Measurements from ENCODE around the gene ZNF511. TPM values are rescaled to one million over a fixed set of nuclear protein-coding genes. Genes with fewer than 3 reads are reported as not detected.

ZNF511 gene
- total RNA-seq, 1 donor from 2014 or later, result 56.7 TPM

DNA sequence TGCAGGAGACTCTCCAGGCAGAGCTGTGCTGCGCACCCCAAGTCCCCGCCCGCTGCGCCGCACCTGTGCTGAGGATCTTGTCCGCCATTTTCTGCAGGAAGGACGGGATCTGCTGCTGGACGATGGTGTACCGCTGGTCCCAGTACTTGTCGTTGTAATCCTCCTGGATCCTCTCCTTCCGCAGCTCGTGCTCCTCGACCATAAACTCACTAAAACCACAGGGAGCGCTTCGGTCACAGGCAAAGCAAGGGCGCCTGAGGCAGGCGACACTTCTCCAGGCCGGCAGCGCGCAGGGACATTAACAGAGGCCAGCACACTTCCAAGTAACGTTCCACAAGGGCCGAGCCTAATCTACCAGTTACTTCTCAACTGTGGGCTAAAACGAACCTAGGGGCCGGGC is 19.0 kb upstream of the ZNF511 start:
- no peak for DNase-seq
- no peak for TF ChIP-seq CTCF (IDR thresholded peaks at IDR 0.05)
- POLR2A ChIA-PET, result no interaction called here
- Mint-ChIP-seq H3K36me3 (ENCODE audit: low read depth) (peaks cover 75% of the 10 kb centered on the region), H3K4me1 (no peaks in the 10 kb centered on the region), H3K27me3 (no peaks in the 10 kb centered on the region), H3K27ac (no peak overlapping the region), H3K9me3 (no peaks in the 10 kb centered on the region), H3K4me3 (no peak overlapping the region)
- intact Hi-C loops (cut with micrococcal nuclease), result no loop called here
- no peak for ATAC-seq (ENCODE audit: low read depth)
- CTCF ChIA-PET, result no interaction called here

- POLR2A ChIA-PET, result interaction anchor here (0.7 to 1.2 kb wide), 2 partner anchors 15 to 28 kb away, joined by 3 read pairs; no protein-coding TSS in a partner anchor
- Mint-ChIP-seq H3K36me3 (ENCODE audit: low read depth) (peaks cover 75% of the 10 kb centered on the region), H3K4me3 (no peak overlapping the region), H3K9me3 (no peaks in the 10 kb centered on the region), H3K27ac (no peak overlapping the region), H3K4me1 (no peaks in the 10 kb centered on the region), H3K27me3 (no peaks in the 10 kb centered on the region)
- ATAC-seq (ENCODE audit: low read depth), result no peak
- CTCF ChIA-PET, result no interaction called here
- DNase-seq, result no peak
- TF ChIP-seq CTCF (IDR thresholded peaks at IDR 0.05), result no peak
- intact Hi-C loops (cut with micrococcal nuclease), result no loop called here
These were observed 15.6 kb upstream of the ZNF511 start for GRCh38 chr10:133292919-133293809.

GRCh38 chr10:133293810-133294119 is 14.9 kb upstream of the ZNF511 start:
- no peak overlapping the region for H3K27ac Mint-ChIP-seq
- peaks cover 78% of the 10 kb centered on the region for H3K36me3 Mint-ChIP-seq (ENCODE audit: low read depth)
- H3K4me3 Mint-ChIP-seq, result no peak overlapping the region
- ChIA-PET CTCF (no interaction called here), POLR2A (no interaction called here)
- DNase-seq (no peak), ATAC-seq (ENCODE audit: low read depth) (no peak)
- intact Hi-C loops (cut with micrococcal nuclease), result no loop called here
- no peaks in the 10 kb centered on the region for H3K4me1 Mint-ChIP-seq
- H3K27me3 Mint-ChIP-seq, result no peaks in the 10 kb centered on the region
- no peaks in the 10 kb centered on the region for H3K9me3 Mint-ChIP-seq
- TF ChIP-seq CTCF (IDR thresholded peaks at IDR 0.05), result no peak

- H3K27me3 Mint-ChIP-seq, result no peaks in the 10 kb centered on the region
- DNase-seq, result no peak
- no peak overlapping the region for H3K4me3 Mint-ChIP-seq
- peaks cover 78% of the 10 kb centered on the region for H3K36me3 Mint-ChIP-seq (ENCODE audit: low read depth)
- ChIA-PET CTCF (no interaction called here), POLR2A (no interaction called here)
- intact Hi-C loops (cut with micrococcal nuclease), result no loop called here
- H3K4me1 Mint-ChIP-seq, result no peaks in the 10 kb centered on the region
- no peak for ATAC-seq (ENCODE audit: low read depth)
- no peak for TF ChIP-seq CTCF (IDR thresholded peaks at IDR 0.05)
- no peaks in the 10 kb centered on the region for H3K9me3 Mint-ChIP-seq
- no peak overlapping the region for H3K27ac Mint-ChIP-seq
These were observed 14.5 kb upstream of the ZNF511 start for GRCh38 chr10:133294189-133294588.

DNA sequence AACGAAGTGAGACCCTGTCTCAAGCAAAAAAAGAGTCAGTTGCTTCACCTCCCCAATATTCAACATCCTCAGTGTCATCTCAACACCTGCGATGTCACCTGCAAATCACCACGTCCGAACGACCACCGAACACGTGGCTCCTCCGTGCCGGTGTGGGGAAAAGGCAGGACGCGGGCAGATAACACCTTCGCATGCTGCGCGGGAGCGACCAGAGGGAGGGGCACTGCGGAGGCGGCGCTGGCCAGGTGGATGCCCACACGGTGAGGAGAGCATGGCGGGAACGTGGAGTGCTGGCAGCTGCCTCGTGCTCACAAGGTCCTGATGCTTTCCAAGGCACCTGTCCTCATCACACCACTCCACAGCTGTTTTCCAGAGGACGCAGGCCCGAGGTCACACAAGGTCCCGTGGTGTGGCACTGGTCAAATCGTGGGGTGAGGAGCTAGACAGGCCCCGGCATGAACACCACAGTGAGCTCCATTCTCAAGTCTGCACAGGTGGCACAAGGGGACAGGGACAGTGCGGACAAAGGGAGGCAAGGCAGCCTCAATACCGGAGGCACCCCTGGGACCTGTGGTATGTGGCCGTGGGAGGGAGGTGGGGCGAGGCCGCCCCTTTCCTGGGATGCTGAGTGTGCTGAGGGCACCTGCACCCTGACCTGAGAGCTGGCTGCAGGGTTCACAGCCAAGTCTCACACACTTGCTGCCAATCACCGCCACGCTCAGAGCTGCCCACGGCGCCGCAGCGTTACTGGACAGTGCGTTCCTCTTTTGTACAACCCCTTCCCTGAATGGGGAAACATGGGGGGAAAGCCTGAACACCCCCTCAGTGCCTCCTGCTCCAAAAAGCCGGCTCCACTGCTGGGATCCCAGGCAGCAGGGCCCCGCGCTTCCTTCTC is 13.0 kb upstream of the ZNF511 start:
- DNase-seq, result no peak
- POLR2A ChIA-PET, result no interaction called here

More for the DNA sequence above, 13.0 kb upstream of the ZNF511 start:
- H3K4me3 Mint-ChIP-seq, result no peak overlapping the region
- ATAC-seq (ENCODE audit: low read depth), result no peak
- intact Hi-C loops (cut with micrococcal nuclease), result no loop called here
- CTCF ChIA-PET, result no interaction called here
- no peaks in the 10 kb centered on the region for H3K4me1 Mint-ChIP-seq
- peaks cover 80% of the 10 kb centered on the region for H3K36me3 Mint-ChIP-seq (ENCODE audit: low read depth)
- no peak overlapping the region for H3K27ac Mint-ChIP-seq
- H3K27me3 Mint-ChIP-seq, result no peaks in the 10 kb centered on the region
- TF ChIP-seq CTCF (IDR thresholded peaks at IDR 0.05), result no peak
- H3K9me3 Mint-ChIP-seq, result no peaks in the 10 kb centered on the region

All from activated B cell treated with CpG ODN at 0.5 μM for 24 hours (primary cell).